T-helper 2 cell treated with Interferon-gamma antibody and Interleukin-4, amounts not matched to agents 5 μg/mL and 100 μg/mL, for 36 hours (primary cell): ENCODE results near the gene TMEM151B.

ENCODE experiments used
- DNase-seq: peaks from one replicate; pipeline ENCODE4 v3.0.0; 2021; ENCODE audit warnings: low spot score
- H3K27ac Mint-ChIP-seq: one replicate; pipeline ENCODE4 v1.8.0; 2021; ENCODE audit warnings: mild to moderate bottlenecking, mixed read lengths
- H3K27me3 Mint-ChIP-seq: one replicate; pipeline ENCODE4 v1.8.0; 2021; ENCODE audit warnings: low read depth, mixed read lengths
- H3K36me3 Mint-ChIP-seq: one replicate; pipeline ENCODE4 v1.8.0; 2021; ENCODE audit warnings: low read depth, mixed read lengths
- H3K4me1 Mint-ChIP-seq: one replicate; pipeline ENCODE4 v1.8.0; 2021; ENCODE audit warnings: low read depth, mixed read lengths
- H3K4me3 Mint-ChIP-seq: one replicate; pipeline ENCODE4 v1.8.0; 2022; ENCODE audit warnings: mild to moderate bottlenecking, moderate library complexity, mixed read lengths
- H3K9me3 Mint-ChIP-seq: one replicate; pipeline ENCODE4 v1.8.0; 2021; ENCODE audit warnings: mixed read lengths

TMEM151B gene

GRCh38 chr6:44237813-44238433, 32.3 kb upstream of the TMEM151B start:
- Mint-ChIP-seq H3K27ac (peak overlapping the region; percentile 96), H3K36me3 (peaks cover 1% of the 10 kb centered on the region), H3K4me3 (peak overlapping the region; percentile 91), H3K27me3 (no peaks in the 10 kb centered on the region), H3K9me3 (no peaks in the 10 kb centered on the region), H3K4me1 (peaks cover 9% of the 10 kb centered on the region)
- peak; percentile 92 for DNase-seq

GRCh38 chr6:44238687-44239350, 31.4 kb upstream of the TMEM151B start:
- H3K27ac Mint-ChIP-seq, result peak overlapping the region; percentile 29
- peaks cover 8% of the 10 kb centered on the region for H3K4me1 Mint-ChIP-seq
- no peaks in the 10 kb centered on the region for H3K36me3 Mint-ChIP-seq
- H3K27me3 Mint-ChIP-seq, result no peaks in the 10 kb centered on the region
- H3K4me3 Mint-ChIP-seq, result peak overlapping the region; percentile 91
- no peaks in the 10 kb centered on the region for H3K9me3 Mint-ChIP-seq
- DNase-seq, result no peak

- Mint-ChIP-seq H3K4me1 (peaks cover 12% of the 10 kb centered on the region), H3K36me3 (peaks cover 12% of the 10 kb centered on the region), H3K9me3 (no peaks in the 10 kb centered on the region), H3K27me3 (peaks cover 2% of the 10 kb centered on the region), H3K27ac (no peak overlapping the region), H3K4me3 (no peak overlapping the region)
- no peak for DNase-seq
Measured at GRCh38 chr6:44243345-44243744, 26.9 kb upstream of the TMEM151B start.

- Mint-ChIP-seq H3K36me3 (peaks cover 33% of the 10 kb centered on the region), H3K4me3 (peak overlapping the region; percentile 98), H3K4me1 (peaks cover 29% of the 10 kb centered on the region), H3K27me3 (peaks cover 2% of the 10 kb centered on the region), H3K27ac (peak overlapping the region; percentile 80), H3K9me3 (no peaks in the 10 kb centered on the region)
- no peak for DNase-seq
Measured at GRCh38 chr6:44245391-44245911, 24.8 kb upstream of the TMEM151B start.

GRCh38 chr6:44245912-44246662, 24.2 kb upstream of the TMEM151B start:
- peak; percentile 91 for DNase-seq
- peak overlapping the region; percentile 97 for H3K27ac Mint-ChIP-seq
- peaks cover 40% of the 10 kb centered on the region for H3K36me3 Mint-ChIP-seq
- peaks cover 29% of the 10 kb centered on the region for H3K4me1 Mint-ChIP-seq
- H3K9me3 Mint-ChIP-seq, result no peaks in the 10 kb centered on the region
- H3K27me3 Mint-ChIP-seq, result peaks cover 2% of the 10 kb centered on the region
- peak overlapping the region; percentile 98 for H3K4me3 Mint-ChIP-seq

GRCh38 chr6:44246663-44247337, 23.4 kb upstream of the TMEM151B start, which contains the start of gene HSP90AB1:
HSP90AB1 (plus strand) TSS chr6:44247101; CDS start chr6:44248630, 1,529 bp downstream.
- H3K36me3 Mint-ChIP-seq, result peaks cover 46% of the 10 kb centered on the region
- H3K4me1 Mint-ChIP-seq, result peaks cover 31% of the 10 kb centered on the region
- peak; percentile 98 for DNase-seq
- H3K27me3 Mint-ChIP-seq, result peaks cover 2% of the 10 kb centered on the region
- H3K27ac Mint-ChIP-seq, result peak within 1 kb of the TSS; percentile 97
- no peaks in the 10 kb centered on the region for H3K9me3 Mint-ChIP-seq
- peak within 1 kb of the TSS; percentile 98 for H3K4me3 Mint-ChIP-seq

GRCh38 chr6:44247338-44248302, 22.6 kb upstream of the TMEM151B start:
- Mint-ChIP-seq H3K27me3 (peaks cover 2% of the 10 kb centered on the region), H3K4me3 (peak overlapping the region; percentile 98), H3K27ac (peak overlapping the region; percentile 97), H3K9me3 (no peaks in the 10 kb centered on the region), H3K36me3 (peaks cover 54% of the 10 kb centered on the region), H3K4me1 (peaks cover 33% of the 10 kb centered on the region)
- peak; percentile 86 for DNase-seq

- H3K4me1 Mint-ChIP-seq, result peaks cover 41% of the 10 kb centered on the region
- peaks cover 64% of the 10 kb centered on the region for H3K36me3 Mint-ChIP-seq
- H3K27me3 Mint-ChIP-seq, result peaks cover 2% of the 10 kb centered on the region
- peak overlapping the region; percentile 98 for H3K4me3 Mint-ChIP-seq
- H3K9me3 Mint-ChIP-seq, result no peaks in the 10 kb centered on the region
- H3K27ac Mint-ChIP-seq, result peak overlapping the region; percentile 97
- no peak for DNase-seq
Measured at GRCh38 chr6:44248579-44248978, 21.7 kb upstream of the TMEM151B start.

- H3K4me1 Mint-ChIP-seq, result peaks cover 45% of the 10 kb centered on the region
- H3K4me3 Mint-ChIP-seq, result peak overlapping the region; percentile 98
- DNase-seq, result no peak
- H3K36me3 Mint-ChIP-seq, result peaks cover 69% of the 10 kb centered on the region
- H3K9me3 Mint-ChIP-seq, result no peaks in the 10 kb centered on the region
- peak overlapping the region; percentile 97 for H3K27ac Mint-ChIP-seq
- peaks cover 2% of the 10 kb centered on the region for H3K27me3 Mint-ChIP-seq
Measured at GRCh38 chr6:44249082-44249748, 21.0 kb upstream of the TMEM151B start.

- H3K4me3 Mint-ChIP-seq, result peak overlapping the region; percentile 98
- peaks cover 77% of the 10 kb centered on the region for H3K36me3 Mint-ChIP-seq
- no peaks in the 10 kb centered on the region for H3K9me3 Mint-ChIP-seq
- H3K27ac Mint-ChIP-seq, result peak overlapping the region; percentile 4
- no peak for DNase-seq
- peaks cover 45% of the 10 kb centered on the region for H3K4me1 Mint-ChIP-seq
- peaks cover 2% of the 10 kb centered on the region for H3K27me3 Mint-ChIP-seq
Measured at GRCh38 chr6:44250067-44250717, 20.1 kb upstream of the TMEM151B start.

GRCh38 chr6:44250718-44251123, 19.5 kb upstream of the TMEM151B start:
- H3K4me3 Mint-ChIP-seq, result no peak overlapping the region
- H3K4me1 Mint-ChIP-seq, result peaks cover 45% of the 10 kb centered on the region
- peaks cover 2% of the 10 kb centered on the region for H3K27me3 Mint-ChIP-seq
- DNase-seq, result no peak
- H3K27ac Mint-ChIP-seq, result no peak overlapping the region
- H3K36me3 Mint-ChIP-seq, result peaks cover 82% of the 10 kb centered on the region
- H3K9me3 Mint-ChIP-seq, result no peaks in the 10 kb centered on the region
